CD4-positive, alpha-beta memory T cell (primary cell): ENCODE measurements around the gene MED27. TPM values are rescaled to one million over a fixed set of nuclear protein-coding genes. Genes with fewer than 3 reads are reported as not detected.
A peak's percentile ranks its signal among the peaks of the same experiment; 100 is the strongest.

Experiments
- CTCF ChIA-PET: fragments of 350-600 bp; sonication (Branson Sonifier 250); formaldehyde crosslinking; loops from one replicate; lab custom pipeline; 2021; ENCODE audit warnings: inconsistent platforms; ENCODE audit not compliant: partially characterized antibody; lab: Charles Lee
- POLR2A ChIA-PET: fragments of 350-600 bp; sonication (Branson Sonifier 250); formaldehyde crosslinking; loops from one replicate; lab custom pipeline; 2021; ENCODE audit not compliant: partially characterized antibody; lab: Charles Lee
- DNase-seq, 5 donors: peaks; one replicate each; pipeline versions ENCODE4 v3.0.0 to v3.0.0-alpha.2; 2020 to 2022; ENCODE audit warnings: mixed read lengths in 1 of 5
- H3K27ac ChIP-seq: one replicate; pipeline ENCODE4 v1.7.0; 2013; ENCODE audit warnings: low read depth, low read length
- H3K27me3 ChIP-seq: 2 replicates; pipeline ENCODE4 v1.7.0; 2013; ENCODE audit warnings: mild to moderate bottlenecking, low read length, moderate library complexity; ENCODE audit not compliant: insufficient read depth
- H3K36me3 ChIP-seq: 2 replicates; pipeline ENCODE4 v1.7.0; 2013; ENCODE audit warnings: mild to moderate bottlenecking, low read length, moderate library complexity; ENCODE audit not compliant: insufficient read depth
- H3K4me1 ChIP-seq: 2 replicates; pipeline ENCODE4 v1.7.0; 2013; ENCODE audit warnings: mild to moderate bottlenecking, low read length, moderate library complexity; ENCODE audit not compliant: insufficient read depth
- H3K4me3 ChIP-seq, 2 donors: one replicate each; pipeline ENCODE4 v1.7.0; 2013; ENCODE audit warnings: low read length in 2 of 2, mild to moderate bottlenecking in 1 of 2
- H3K9me3 ChIP-seq, 2 donors: one replicate each; pipeline ENCODE4 v1.7.0; 2013; ENCODE audit warnings: low read length in 2 of 2, control low read depth in 1 of 2; ENCODE audit not compliant: control insufficient read depth in 1 of 2
- H3K27ac Mint-ChIP-seq, 7 donors: one replicate each; pipeline ENCODE4 v1.8.0; 2020 to 2021; ENCODE audit warnings: mixed read lengths in 7 of 7, mild to moderate bottlenecking in 6 of 7, inconsistent platforms in 3 of 7, moderate library complexity in 3 of 7
- H3K27me3 Mint-ChIP-seq, 2 donors: one replicate each; pipeline ENCODE4 v1.8.0; 2020 to 2021; ENCODE audit warnings: mixed read lengths in 2 of 2
- H3K36me3 Mint-ChIP-seq, 2 donors: one replicate each; pipeline ENCODE4 v1.8.0; 2020 to 2021; ENCODE audit warnings: mixed read lengths in 2 of 2, inconsistent platforms in 1 of 2, mild to moderate bottlenecking in 1 of 2
- H3K4me1 Mint-ChIP-seq, 4 donors: one replicate each; pipeline ENCODE4 v1.8.0; 2020 to 2021; ENCODE audit warnings: mixed read lengths in 4 of 4, mild to moderate bottlenecking in 1 of 4
- H3K4me3 Mint-ChIP-seq, 8 donors: one replicate each; pipeline ENCODE4 v1.8.0; 2020 to 2021; ENCODE audit warnings: mixed read lengths in 8 of 8, mild to moderate bottlenecking in 7 of 8, moderate library complexity in 6 of 8, inconsistent platforms in 3 of 8
- H3K9me3 Mint-ChIP-seq, 8 donors: one replicate each; pipeline ENCODE4 v1.8.0; 2020 to 2021; ENCODE audit warnings: mixed read lengths in 8 of 8, mild to moderate bottlenecking in 5 of 8, inconsistent platforms in 3 of 8, moderate library complexity in 1 of 8
- intact Hi-C: fragments of 100-400 bp; cut with micrococcal nuclease; formaldehyde crosslinking; loops from one replicate; pipeline ENCODE4 v1.15.1; 2023
- polyA plus RNA-seq, 2 donors: library from polyadenylated mRNA; unstranded; fragments of 300-500 nt; fragmentation: Illumina TruSeq; gene quantifications; one replicate each; pipeline ENCODE4 v1.2.3, GENCODE V29; 2021
- total RNA-seq, 2 experiments: library from RNA; stranded (reverse); gene quantifications; one replicate each; pipeline ENCODE4 v1.2.3, GENCODE V29; 2021

MED27 gene
- total and polyA plus RNA-seq, 4 experiments from 2014 or later: 15.6 to 57.7 (median 29.3) TPM

GRCh38 chr9:132027752-132028663, 51.7 kb downstream of the MED27 start:
- Histone ChIP-seq H3K4me1 (no peaks in the 10 kb centered on the region), H3K27ac (no peak overlapping the region), H3K27me3 (no peaks in the 10 kb centered on the region), H3K36me3 (no peaks in the 10 kb centered on the region), H3K4me3 (no peak overlapping the region), H3K9me3 (no peaks in the 10 kb centered on the region)
- ChIA-PET POLR2A (no interaction called here), CTCF (no interaction called here)
- DNase-seq: no peak
- H3K27me3 Mint-ChIP-seq: no peaks in the 10 kb centered on the region
- peak overlapping the region in 1 of 7 donors; percentile 70 for H3K27ac Mint-ChIP-seq
- no peaks in the 10 kb centered on the region for H3K9me3 Mint-ChIP-seq
- H3K4me1 Mint-ChIP-seq: peaks cover 13 to 32% (median 28%) of the 10 kb centered on the region in 4 donors
- H3K36me3 Mint-ChIP-seq: peaks cover 0 to 7% of the 10 kb centered on the region in 2 donors
- H3K4me3 Mint-ChIP-seq: no peak overlapping the region
- intact Hi-C loops: no loop called here

GRCh38 chr9:132026932-132027585, 52.6 kb downstream of the MED27 start:
- peaks cover 0 to 7% of the 10 kb centered on the region in 2 donors for H3K36me3 Mint-ChIP-seq
- Histone ChIP-seq H3K27ac (no peak overlapping the region), H3K4me1 (no peaks in the 10 kb centered on the region), H3K4me3 (no peak overlapping the region), H3K27me3 (no peaks in the 10 kb centered on the region), H3K9me3 (no peaks in the 10 kb centered on the region), H3K36me3 (no peaks in the 10 kb centered on the region)
- no peak overlapping the region for H3K4me3 Mint-ChIP-seq
- H3K9me3 Mint-ChIP-seq: no peaks in the 10 kb centered on the region
- ChIA-PET POLR2A (no interaction called here), CTCF (no interaction called here)
- H3K27me3 Mint-ChIP-seq: no peaks in the 10 kb centered on the region
- peaks cover 12 to 27% (median 23%) of the 10 kb centered on the region in 4 donors for H3K4me1 Mint-ChIP-seq
- no peak for DNase-seq
- intact Hi-C loops: no loop called here
- no peak overlapping the region for H3K27ac Mint-ChIP-seq

DNA sequence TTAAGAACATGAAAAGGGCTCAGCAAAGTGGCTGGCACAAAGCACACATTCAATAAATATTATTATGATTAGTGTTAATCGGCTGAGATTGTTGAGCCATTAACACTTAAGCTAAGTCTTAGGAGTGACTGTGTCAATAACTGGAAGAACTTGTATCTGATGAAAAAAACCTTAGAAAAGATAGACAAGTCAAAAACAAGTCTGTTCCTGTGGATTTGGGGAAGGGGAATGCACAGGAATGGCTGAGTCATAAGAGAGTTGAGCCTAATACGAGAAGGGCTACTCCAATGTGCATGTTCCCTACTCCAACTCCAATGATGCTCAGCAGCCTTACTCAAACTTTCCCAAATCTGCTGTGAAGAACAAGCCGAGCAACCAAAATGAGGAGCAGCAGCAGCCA, 53.9 kb downstream of the MED27 start:
- DNase-seq: no peak
- CTCF ChIA-PET: no interaction called here
- Mint-ChIP-seq H3K9me3 (no peaks in the 10 kb centered on the region), H3K36me3 (peaks cover 0 to 7% of the 10 kb centered on the region in 2 donors), H3K27me3 (no peaks in the 10 kb centered on the region), H3K27ac (peak overlapping the region in 1 of 7 donors; percentile 11), H3K4me3 (no peak overlapping the region), H3K4me1 (peaks cover 12 to 35% (median 23%) of the 10 kb centered on the region in 4 donors)
- H3K4me1 ChIP-seq: no peaks in the 10 kb centered on the region
- no peak overlapping the region for H3K4me3 ChIP-seq
- H3K27ac ChIP-seq: no peak overlapping the region
- POLR2A ChIA-PET: no interaction called here
- H3K36me3 ChIP-seq: no peaks in the 10 kb centered on the region
- intact Hi-C loops: no loop called here
- H3K9me3 ChIP-seq: no peaks in the 10 kb centered on the region
- H3K27me3 ChIP-seq: no peaks in the 10 kb centered on the region

DNA sequence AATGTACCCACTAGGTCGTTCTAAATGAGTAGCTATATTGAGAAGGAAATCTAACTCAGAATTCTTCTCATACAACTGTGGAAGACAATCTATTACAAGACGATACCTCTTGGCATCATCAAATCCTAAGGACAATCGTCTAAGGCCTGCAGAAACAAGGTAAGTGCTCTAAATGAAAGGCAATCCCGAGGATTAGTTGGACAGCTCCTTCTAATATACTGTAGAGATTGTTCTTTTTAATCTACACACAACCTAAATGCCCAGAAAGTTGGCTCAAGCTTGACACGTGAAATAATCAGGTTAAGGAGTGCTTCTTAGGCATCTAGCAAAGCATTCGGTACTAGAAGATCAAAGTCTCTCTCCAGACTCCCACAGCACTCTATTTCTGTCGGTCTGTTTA, 55.1 kb downstream of the MED27 start:
- H3K4me1 Mint-ChIP-seq: peaks cover 11 to 28% (median 22%) of the 10 kb centered on the region in 4 donors

GRCh38 chr9:132023419-132024180, 56.1 kb downstream of the MED27 start:
- no peaks in the 10 kb centered on the region for H3K36me3 ChIP-seq
- H3K4me3 ChIP-seq: no peak overlapping the region
- no peaks in the 10 kb centered on the region for H3K9me3 Mint-ChIP-seq
- DNase-seq: no peak
- H3K27me3 Mint-ChIP-seq: no peaks in the 10 kb centered on the region
- H3K36me3 Mint-ChIP-seq: peaks cover 0 to 7% of the 10 kb centered on the region in 2 donors
- intact Hi-C loops: no loop called here
- no peak overlapping the region for H3K27ac ChIP-seq
- no peaks in the 10 kb centered on the region for H3K27me3 ChIP-seq
- ChIA-PET CTCF (no interaction called here), POLR2A (no interaction called here)
- H3K4me1 Mint-ChIP-seq: peaks cover 11 to 25% (median 19%) of the 10 kb centered on the region in 4 donors
- no peaks in the 10 kb centered on the region for H3K4me1 ChIP-seq
- H3K4me3 Mint-ChIP-seq: no peak overlapping the region
- no peak overlapping the region for H3K27ac Mint-ChIP-seq
- H3K9me3 ChIP-seq: no peaks in the 10 kb centered on the region

More for the DNA sequence above, 55.1 kb downstream of the MED27 start:
- CTCF ChIA-PET: no interaction called here
- Mint-ChIP-seq H3K27ac (no peak overlapping the region), H3K36me3 (peaks cover 0 to 7% of the 10 kb centered on the region in 2 donors), H3K4me3 (no peak overlapping the region), H3K27me3 (no peaks in the 10 kb centered on the region), H3K9me3 (no peaks in the 10 kb centered on the region)
- Histone ChIP-seq H3K9me3 (no peaks in the 10 kb centered on the region), H3K27me3 (no peaks in the 10 kb centered on the region), H3K36me3 (no peaks in the 10 kb centered on the region), H3K4me1 (no peaks in the 10 kb centered on the region), H3K27ac (no peak overlapping the region), H3K4me3 (no peak overlapping the region)
- no peak for DNase-seq
- intact Hi-C loops: no loop called here
- POLR2A ChIA-PET: no interaction called here

DNA sequence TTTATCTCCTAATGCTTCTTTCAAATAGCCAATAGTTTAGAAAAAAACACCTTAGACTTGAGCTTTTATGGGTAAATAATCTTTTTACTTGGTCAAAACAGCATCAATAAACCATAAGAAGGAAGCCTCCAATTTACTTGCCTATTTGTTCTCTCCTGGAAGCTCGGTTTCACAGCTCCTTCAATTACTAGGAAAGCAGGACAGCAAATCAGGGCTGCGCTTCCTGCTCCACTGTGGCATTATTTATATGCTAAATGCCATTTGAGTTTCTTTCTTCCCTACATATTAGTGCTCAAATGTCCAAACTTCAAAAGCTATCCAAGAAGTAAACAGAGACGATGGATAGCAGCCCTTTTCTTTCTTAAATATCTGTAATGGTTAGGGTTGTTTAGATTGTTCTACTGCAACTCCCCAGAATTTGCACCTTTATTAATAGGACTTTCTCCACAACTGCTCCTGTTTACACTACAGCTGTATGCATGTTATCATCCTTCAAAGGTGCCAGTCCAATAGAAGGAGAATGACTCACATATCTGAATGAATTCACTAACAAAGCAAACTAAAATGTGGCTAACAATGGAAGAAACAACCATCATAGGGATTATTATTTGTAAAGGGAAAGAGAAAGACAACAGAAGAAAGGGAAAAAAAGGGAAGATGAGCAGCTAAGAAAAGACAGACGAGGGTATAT, 58.7 kb downstream of the MED27 start:
- POLR2A ChIA-PET: no interaction called here
- H3K9me3 Mint-ChIP-seq: no peaks in the 10 kb centered on the region
- Histone ChIP-seq H3K27ac (no peak overlapping the region), H3K9me3 (no peaks in the 10 kb centered on the region), H3K36me3 (no peaks in the 10 kb centered on the region), H3K4me3 (no peak overlapping the region), H3K4me1 (no peaks in the 10 kb centered on the region), H3K27me3 (no peaks in the 10 kb centered on the region)
- no peak for DNase-seq
- H3K4me3 Mint-ChIP-seq: no peak overlapping the region
- H3K4me1 Mint-ChIP-seq: peaks cover 7 to 22% (median 17%) of the 10 kb centered on the region in 4 donors
- intact Hi-C loops: no loop called here
- CTCF ChIA-PET: no interaction called here
- H3K27me3 Mint-ChIP-seq: no peaks in the 10 kb centered on the region
- peaks cover 0 to 7% of the 10 kb centered on the region in 2 donors for H3K36me3 Mint-ChIP-seq
- no peak overlapping the region for H3K27ac Mint-ChIP-seq
